ENCODE measurements around the gene GGA1.

GGA1 gene, protein sequence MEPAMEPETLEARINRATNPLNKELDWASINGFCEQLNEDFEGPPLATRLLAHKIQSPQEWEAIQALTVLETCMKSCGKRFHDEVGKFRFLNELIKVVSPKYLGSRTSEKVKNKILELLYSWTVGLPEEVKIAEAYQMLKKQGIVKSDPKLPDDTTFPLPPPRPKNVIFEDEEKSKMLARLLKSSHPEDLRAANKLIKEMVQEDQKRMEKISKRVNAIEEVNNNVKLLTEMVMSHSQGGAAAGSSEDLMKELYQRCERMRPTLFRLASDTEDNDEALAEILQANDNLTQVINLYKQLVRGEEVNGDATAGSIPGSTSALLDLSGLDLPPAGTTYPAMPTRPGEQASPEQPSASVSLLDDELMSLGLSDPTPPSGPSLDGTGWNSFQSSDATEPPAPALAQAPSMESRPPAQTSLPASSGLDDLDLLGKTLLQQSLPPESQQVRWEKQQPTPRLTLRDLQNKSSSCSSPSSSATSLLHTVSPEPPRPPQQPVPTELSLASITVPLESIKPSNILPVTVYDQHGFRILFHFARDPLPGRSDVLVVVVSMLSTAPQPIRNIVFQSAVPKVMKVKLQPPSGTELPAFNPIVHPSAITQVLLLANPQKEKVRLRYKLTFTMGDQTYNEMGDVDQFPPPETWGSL
- 70.3 to 101 (median 91.1) reads per million in 4 donors for total RNA-seq

- DNase-seq, result peak; percentile 94 to 100 (median 96)
These were observed at the start of gene GGA1 for GRCh38 chr22:37608477-37609239. GGA1 (plus strand) TSS chr22:37608834; CDS start chr22:37608861, 27 bp downstream.

- no peak for DNase-seq
These were observed 49.1 kb upstream of the GGA1 start for GRCh38 chr22:37559521-37559900.

DNA sequence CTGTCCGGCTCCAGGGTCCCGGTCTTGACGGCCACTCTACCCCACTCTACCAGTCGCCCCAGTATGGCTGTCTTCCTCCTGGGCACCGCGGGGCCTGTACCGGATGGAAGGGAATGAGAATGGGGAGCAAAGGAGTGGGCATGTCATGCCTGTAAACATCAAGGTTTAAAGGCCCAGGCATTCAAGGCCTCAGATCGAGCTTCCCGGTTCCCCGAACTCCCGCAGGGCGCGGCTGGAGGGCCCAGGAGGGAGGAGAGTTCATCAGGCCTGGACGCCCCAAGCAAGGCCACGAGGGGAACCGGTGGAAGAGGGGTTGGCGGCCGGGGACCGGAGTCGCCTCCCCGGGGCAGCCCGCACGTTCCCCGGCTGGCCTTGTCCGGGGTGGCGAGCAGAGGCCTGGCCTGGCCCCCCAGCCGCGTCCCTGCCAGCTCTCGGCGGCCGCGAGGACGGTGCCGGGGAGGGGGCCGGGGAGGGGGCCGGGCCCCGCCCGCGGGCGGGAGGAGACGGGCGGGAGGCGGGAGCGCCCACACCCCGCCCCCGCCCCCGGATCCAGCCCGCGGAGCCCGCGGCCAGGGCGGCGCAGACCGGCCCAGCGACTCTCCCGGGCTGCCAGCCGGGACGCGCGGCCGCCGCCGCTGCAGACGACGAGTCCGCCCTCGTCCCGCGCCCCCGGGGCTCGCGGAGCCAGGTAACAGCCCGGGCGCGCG is 48.6 kb upstream of the GGA1 start, which contains the start of gene CDC42EP1:
Gene CDC42EP1 (plus strand): TSS at position 580 of the 707 bp plus-strand sequence. CDS start 5,870 bp downstream, outside the sequence.
- DNase-seq, result no peak

DNA sequence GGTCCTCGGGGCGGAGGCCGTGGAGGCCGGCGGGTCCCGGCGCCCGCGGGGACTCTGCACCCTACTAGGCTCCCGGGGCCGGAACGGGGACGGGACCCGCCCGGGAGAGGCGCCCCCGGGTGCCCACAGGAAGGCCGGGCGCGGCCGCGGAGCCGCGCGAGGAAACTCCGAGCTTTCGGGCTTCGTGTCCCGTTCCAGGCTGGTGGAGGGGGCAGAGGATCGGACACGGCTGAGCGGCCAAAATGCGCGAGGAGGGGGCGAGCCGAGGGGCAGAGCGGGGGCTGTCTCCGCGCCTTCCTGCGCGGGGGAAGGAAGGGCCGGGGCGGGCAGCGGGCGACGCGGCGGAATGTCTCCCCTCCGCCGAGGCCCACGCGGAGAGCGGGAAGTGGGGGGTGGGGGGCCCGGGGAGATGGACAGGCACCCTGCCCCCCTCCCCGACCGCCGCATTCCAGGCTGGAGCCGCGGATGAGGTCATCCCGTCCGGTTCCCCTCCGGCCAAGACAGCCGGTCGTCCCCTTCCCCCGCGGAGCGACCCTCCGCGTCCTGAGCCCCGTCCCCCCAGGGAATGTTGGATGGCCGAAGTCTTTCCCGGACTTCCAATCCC is 47.9 kb upstream of the GGA1 start:
- DNase-seq, result no peak

- peak; percentile 35 to 78 (median 64) for DNase-seq
These were observed 47.2 kb upstream of the GGA1 start for GRCh38 chr22:37561212-37562048.

- no peak for DNase-seq
These were observed 46.4 kb upstream of the GGA1 start for GRCh38 chr22:37562049-37562875.

- DNase-seq, result no peak
These were observed 45.2 kb upstream of the GGA1 start for GRCh38 chr22:37563153-37564081.

- no peak for DNase-seq
These were observed 44.4 kb upstream of the GGA1 start for GRCh38 chr22:37564111-37564711.

DNA sequence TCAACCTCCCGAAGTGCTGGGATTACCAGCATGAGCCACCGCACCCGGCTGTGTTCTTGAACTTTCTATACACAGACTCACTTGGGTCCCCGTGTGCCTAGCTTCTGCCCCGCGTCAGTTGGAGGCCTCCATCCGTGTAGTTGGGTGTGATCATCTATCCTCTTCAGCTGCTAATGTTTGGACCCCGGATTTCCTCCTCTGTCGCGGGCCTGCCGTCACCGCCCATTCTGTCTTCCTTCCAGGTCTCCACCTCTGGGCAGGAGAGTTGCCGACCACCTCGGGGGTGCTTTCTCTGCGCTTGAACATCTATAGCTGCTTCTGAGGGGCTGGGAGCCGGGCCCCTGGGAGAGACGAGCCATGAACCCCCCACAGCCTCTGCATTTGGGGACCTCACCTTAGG is 42.8 kb upstream of the GGA1 start:
- no peak for DNase-seq

GRCh38 chr22:37566329-37566837 is 42.3 kb upstream of the GGA1 start:
- DNase-seq, result peak in 3 of 5 donors; percentile 23 to 66 (median 32)

- peak; percentile 80 to 96 (median 87) for DNase-seq
These were observed 41.5 kb upstream of the GGA1 start for GRCh38 chr22:37566903-37567798.

- DNase-seq, result no peak
These were observed 40.6 kb upstream of the GGA1 start for GRCh38 chr22:37568012-37568411.

DNA sequence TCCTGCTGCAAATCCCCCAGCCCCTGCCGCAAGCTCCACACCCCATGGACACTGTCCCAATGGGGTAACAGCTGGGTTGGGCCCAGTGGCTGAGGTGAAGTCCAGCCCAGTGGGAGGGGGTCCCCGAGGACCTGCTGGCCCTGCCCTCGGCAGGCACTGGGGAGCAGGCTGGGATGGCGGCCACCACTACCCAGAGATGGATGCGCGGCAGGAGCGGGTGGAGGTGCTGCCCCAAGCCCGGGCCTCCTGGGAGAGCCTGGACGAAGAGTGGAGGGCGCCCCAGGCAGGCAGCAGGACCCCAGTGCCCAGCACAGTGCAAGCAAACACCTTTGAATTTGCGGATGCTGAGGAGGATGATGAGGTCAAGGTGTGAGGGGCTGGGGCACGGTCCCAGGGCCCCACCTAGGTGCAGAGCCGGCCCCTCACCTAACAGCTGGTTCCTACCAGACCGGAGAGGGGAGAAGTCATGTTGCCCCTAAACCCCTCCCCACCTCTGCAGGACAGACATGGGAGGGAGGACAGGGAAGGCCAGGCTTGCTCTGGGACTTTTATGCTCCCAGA is 40.1 kb upstream of the GGA1 start:
- DNase-seq, result no peak

GRCh38 chr22:37569009-37569920 is 39.4 kb upstream of the GGA1 start:
- no peak for DNase-seq

- DNase-seq, result no peak
These were observed 38.5 kb upstream of the GGA1 start for GRCh38 chr22:37569921-37570660.

All from T-helper 1 cell (primary cell).